Right lobe of liver (tissue), 6 donors: ENCODE results near the gene FAM229A. TPM values are rescaled to one million over a fixed set of nuclear protein-coding genes. Genes with fewer than 3 reads are reported as not detected.

ENCODE experiments used
- ATAC-seq, 4 donors: fragments of 200-7000 bp; cut with Tn5 transposase; one replicate each; pipeline ENCODE4 v1.9.1; 2020; ENCODE audit warnings: mild to moderate bottlenecking in 4 of 4, moderate library complexity in 4 of 4
- DNase-seq, 3 donors: peaks; one replicate each; pipeline ENCODE4 v3.0.0-alpha.2; 2020
- H3K27ac ChIP-seq, 3 donors: fragments of 200-600 bp; one replicate each; pipeline ENCODE4 v1.8.0; 2022
- H3K27me3 ChIP-seq, 2 donors: fragments of 200-600 bp; one replicate each; pipeline ENCODE4 v1.8.0; 2022
- H3K36me3 ChIP-seq, 4 donors: fragments of 200-600 bp; sonication (generic) in 1 of 4; one replicate each; pipeline versions ENCODE4 v1.5.1 to v1.8.0; 2017 to 2022; ENCODE audit warnings: control low read depth in 1 of 4
- H3K4me1 ChIP-seq, 4 donors: fragments of 200-600 bp; sonication (generic) in 1 of 4; one replicate each; pipeline versions ENCODE4 v1.5.1 to v1.8.0; 2017 to 2022; ENCODE audit warnings: control low read depth in 1 of 4
- H3K4me3 ChIP-seq, 3 donors: fragments of 200-600 bp; one replicate each; pipeline ENCODE4 v1.8.0; 2022
- H3K9me3 ChIP-seq, 4 donors: fragments of 200-600 bp; sonication (generic) in 1 of 4; one replicate each; pipeline versions ENCODE4 v1.5.1 to v1.8.0; 2017 to 2022; ENCODE audit warnings: control low read depth in 1 of 4
- CTCF ChIP-seq, 4 donors: fragments of 200-600 bp in 3 of 4; fragments of 450-650 bp in 1 of 4; IDR thresholded peaks; one replicate each; pipeline versions ENCODE4 v1.5.1 to v1.8.0; 2016 to 2022; ENCODE audit warnings: antibody characterized with exemption in 4 of 4, mild to moderate bottlenecking in 2 of 4
- POLR2A ChIP-seq: fragments of 450-650 bp; IDR thresholded peaks from one replicate; pipeline ENCODE4 v1.6.1; 2017; ENCODE audit warnings: antibody characterized with exemption, mild to moderate bottlenecking
- WGBS: methylation state at CpG from one replicate; pipeline ENCODE4 v1.1.6; 2018; ENCODE audit warnings: low coverage, low lambda C conversion rate; ENCODE audit not compliant: insufficient coverage; ENCODE audit errors: missing lambda C conversion rate; 5-methylcytosine and 5-hydroxymethylcytosine counted together
- intact Hi-C, 2 donors: fragments of 100-400 bp; cut with DNase I; formaldehyde crosslinking; loops; one replicate each; pipeline versions ENCODE4 v1.11.2 to v1.14.1; 2022
- total RNA-seq, 6 experiments: library from RNA; depleted of rRNA in 2 of 6; stranded (reverse); fragments of >200 nt in 2 of 6; fragmentation: NEBNext Ultra II Directional in 3 of 6; extraction: Animal tissue kit (Norgen Biotek cat#: 25700) in 3 of 6; gene quantifications; one replicate each; pipeline versions ENCODE4 v1.1.0 to v1.2.4, GENCODE V29; 2016 to 2023
- donor health status: DM: no; HTN: yes; CAD: no.
- donor health status: DM: no; HTN: no; CAD: no.
- donor health status: DM: no; HTN: no; CAD: no.
- donor health status: DM: no; HTN: yes; CAD: no.
- donor health status: DM: no; HTN: yes; CAD: no.

The FAM229A gene
- total RNA-seq, 6 experiments from 2014 or later, result 1.3 to 7.8 (median 5.3) TPM

GRCh38 chr1:32380057-32380456, 17.8 kb upstream of the FAM229A start:
- Histone ChIP-seq H3K4me3 (no peak overlapping the region), H3K4me1 (no peaks in the 10 kb centered on the region), H3K27me3 (no peaks in the 10 kb centered on the region), H3K27ac (no peak overlapping the region), H3K9me3 (no peaks in the 10 kb centered on the region), H3K36me3 (peaks cover 22 to 100% (median 64%) of the 10 kb centered on the region in 4 donors)
- intact Hi-C loops, result no loop called here
- ATAC-seq (peak in 1 of 4 donors; percentile 49), DNase-seq (no peak)
- WGBS, result 92% methylated on average over 5 of the region's 9 CpGs
- TF ChIP-seq POLR2A (no peak), CTCF (IDR thresholded peaks at IDR 0.05) (no peak)

GRCh38 chr1:32377541-32378220, 15.4 kb upstream of the FAM229A start:
- Histone ChIP-seq H3K27ac (no peak overlapping the region), H3K36me3 (peaks cover 18 to 100% (median 58%) of the 10 kb centered on the region in 4 donors), H3K4me3 (no peak overlapping the region), H3K9me3 (no peaks in the 10 kb centered on the region), H3K4me1 (no peaks in the 10 kb centered on the region), H3K27me3 (no peaks in the 10 kb centered on the region)
- DNase-seq (no peak), ATAC-seq (no peak)
- WGBS, result 94% methylated on average over 7 of the region's 12 CpGs
- intact Hi-C loops, result no loop called here
- TF ChIP-seq CTCF (IDR thresholded peaks at IDR 0.05), result no peak
- no peak for TF ChIP-seq POLR2A

GRCh38 chr1:32376199-32376598, 13.9 kb upstream of the FAM229A start:
- Histone ChIP-seq H3K4me3 (no peak overlapping the region), H3K36me3 (peaks cover 14 to 98% (median 49%) of the 10 kb centered on the region in 4 donors), H3K4me1 (no peaks in the 10 kb centered on the region), H3K27ac (no peak overlapping the region), H3K27me3 (no peaks in the 10 kb centered on the region), H3K9me3 (no peaks in the 10 kb centered on the region)
- peak in 1 of 4 donors; percentile 14 for ATAC-seq
- WGBS, result 80% methylated on average over 2 of the region's 11 CpGs
- TF ChIP-seq POLR2A (no peak), CTCF (IDR thresholded peaks at IDR 0.05) (no peak)
- intact Hi-C loops, result no loop called here
- DNase-seq, result no peak

GRCh38 chr1:32373996-32374592, 11.8 kb upstream of the FAM229A start:
- Histone ChIP-seq H3K27ac (no peak overlapping the region), H3K4me3 (no peak overlapping the region), H3K4me1 (no peaks in the 10 kb centered on the region), H3K27me3 (no peaks in the 10 kb centered on the region), H3K9me3 (no peaks in the 10 kb centered on the region), H3K36me3 (peaks cover 11 to 89% (median 39%) of the 10 kb centered on the region in 4 donors)
- ATAC-seq, result no peak
- 36% methylated on average over 1 of the region's 1 CpG for WGBS
- no peak for TF ChIP-seq POLR2A
- no peak for TF ChIP-seq CTCF (IDR thresholded peaks at IDR 0.05)
- DNase-seq, result no peak
- intact Hi-C loops, result no loop called here
